ENCODE results near the gene COL4A4.
"Not testable (repeated sequence)": the region's sequence is repeated elsewhere in the genome, so short reads cannot be mapped to it uniquely, and the experiment has no call there.

The COL4A4 gene

GRCh38 chr2:227163998-227164762 is at the start of gene COL4A4, which contains the start of gene COL4A3:
Gene COL4A4 (minus strand): TSS chr2:227164205. CDS start chr2:227147483, 16,722 bp downstream.
Gene COL4A3 (plus strand): TSS chr2:227164624. CDS start chr2:227164727, 103 bp downstream.
- no peak for DNase-seq

GRCh38 chr2:227207573-227207972 is 43.6 kb upstream of the COL4A4 start:
- DNase-seq, result no peak

- no peak for DNase-seq
Measured at GRCh38 chr2:227206406-227206805, 42.4 kb upstream of the COL4A4 start.

GRCh38 chr2:227205701-227206100 is 41.7 kb upstream of the COL4A4 start:
- no peak for DNase-seq

- DNase-seq, result no peak
Measured at GRCh38 chr2:227204452-227204851, 40.4 kb upstream of the COL4A4 start.

GRCh38 chr2:227201771-227202170 is 37.8 kb upstream of the COL4A4 start:
- no peak for DNase-seq

GRCh38 chr2:227198866-227199265 is 34.9 kb upstream of the COL4A4 start:
- DNase-seq, result no peak

GRCh38 chr2:227194219-227194618 is 30.2 kb upstream of the COL4A4 start:
- DNase-seq, result no peak

GRCh38 chr2:227192491-227192890 is 28.5 kb upstream of the COL4A4 start:
- DNase-seq, result no peak

GRCh38 chr2:227191367-227191766 is 27.4 kb upstream of the COL4A4 start:
- no peak for DNase-seq

- DNase-seq, result no peak
Measured at GRCh38 chr2:227188292-227188691, 24.3 kb upstream of the COL4A4 start.

- DNase-seq, result no peak
Measured at GRCh38 chr2:227186751-227187150, 22.7 kb upstream of the COL4A4 start.

- DNase-seq, result no peak
Measured at GRCh38 chr2:227185615-227186232, 21.7 kb upstream of the COL4A4 start.

GRCh38 chr2:227183657-227184367 is 19.8 kb upstream of the COL4A4 start:
- DNase-seq, result no peak

GRCh38 chr2:227182765-227183164 is 18.8 kb upstream of the COL4A4 start:
- DNase-seq, result no peak

GRCh38 chr2:227180770-227181169 is 16.8 kb upstream of the COL4A4 start:
- no peak for DNase-seq

- no peak for DNase-seq
Measured at GRCh38 chr2:227179988-227180685, 16.1 kb upstream of the COL4A4 start.

GRCh38 chr2:227177592-227178336 is 13.8 kb upstream of the COL4A4 start:
- no peak for DNase-seq

- DNase-seq, result not testable (repeated sequence)
Measured at GRCh38 chr2:227171779-227172178, 7.8 kb upstream of the COL4A4 start.

- no peak for DNase-seq
Measured at GRCh38 chr2:227164763-227165291, 822 bp upstream of the COL4A4 start.

GRCh38 chr2:227163485-227163997 is 464 bp downstream of the COL4A4 start:
- no peak for DNase-seq

GRCh38 chr2:227161947-227162346 is 2.1 kb downstream of the COL4A4 start:
- DNase-seq, result no peak
